Calu3 (cell line): ENCODE data around the gene MICAL3. TPM values are rescaled to one million over a fixed set of nuclear protein-coding genes. Genes with fewer than 3 reads are reported as not detected.

Source experiments
- BruUV-seq: library from RNA; stranded (reverse); fragments of 400-500 nt; replicated peaks from 2 replicates; lab custom pipeline; 2021; lab: Mats Ljungman, UMichigan
- CTCF ChIA-PET: fragments of 300-600 bp; sonication (Branson Sonifier 250); formaldehyde crosslinking; loops from one replicate; lab custom pipeline; 2022; ENCODE audit warnings: antibody characterized with exemption; lab: Charles Lee
- DNase-seq: peaks from one replicate; pipeline ENCODE4 v3.0.0; 2022
- H3K27ac Mint-ChIP-seq: one replicate; pipeline ENCODE4 v1.8.0; 2022; ENCODE audit warnings: mixed read lengths; ENCODE audit not compliant: unreplicated experiment
- H3K27me3 Mint-ChIP-seq: one replicate; pipeline ENCODE4 v1.8.0; 2022; ENCODE audit warnings: mixed read lengths; ENCODE audit not compliant: unreplicated experiment
- H3K36me3 Mint-ChIP-seq: one replicate; pipeline ENCODE4 v1.8.0; 2022; ENCODE audit warnings: mild to moderate bottlenecking, moderate library complexity, mixed read lengths; ENCODE audit not compliant: insufficient read depth, unreplicated experiment
- H3K4me1 Mint-ChIP-seq: one replicate; pipeline ENCODE4 v1.8.0; 2022; ENCODE audit warnings: mild to moderate bottlenecking, low read depth, mixed read lengths; ENCODE audit not compliant: unreplicated experiment
- H3K4me3 Mint-ChIP-seq: one replicate; pipeline ENCODE4 v1.8.0; 2022; ENCODE audit warnings: mild to moderate bottlenecking, low read depth, moderate library complexity, mixed read lengths; ENCODE audit not compliant: unreplicated experiment
- H3K9me3 Mint-ChIP-seq: one replicate; pipeline ENCODE4 v1.8.0; 2022; ENCODE audit warnings: low read depth, mixed read lengths; ENCODE audit not compliant: unreplicated experiment
- intact Hi-C: fragments of 100-400 bp; cut with micrococcal nuclease; formaldehyde crosslinking; loops from one replicate; pipeline ENCODE4 v1.10.0; 2022; ENCODE audit not compliant: unreplicated experiment
- total RNA-seq: library from RNA; stranded (reverse); gene quantifications from 2 replicates; pipeline ENCODE4 v1.2.3, GENCODE V29; 2022
- TF ChIP-seq, protein P1 (sequence below): fragments of 200-600 bp; IDR thresholded peaks from one replicate; pipeline ENCODE4 v1.8.0; 2022; ENCODE audit warnings: antibody characterized with exemption; ENCODE audit not compliant: unreplicated experiment

MICAL3 gene
- total RNA-seq, 1 experiment from 2014 or later, result 60.6 TPM

DNA sequence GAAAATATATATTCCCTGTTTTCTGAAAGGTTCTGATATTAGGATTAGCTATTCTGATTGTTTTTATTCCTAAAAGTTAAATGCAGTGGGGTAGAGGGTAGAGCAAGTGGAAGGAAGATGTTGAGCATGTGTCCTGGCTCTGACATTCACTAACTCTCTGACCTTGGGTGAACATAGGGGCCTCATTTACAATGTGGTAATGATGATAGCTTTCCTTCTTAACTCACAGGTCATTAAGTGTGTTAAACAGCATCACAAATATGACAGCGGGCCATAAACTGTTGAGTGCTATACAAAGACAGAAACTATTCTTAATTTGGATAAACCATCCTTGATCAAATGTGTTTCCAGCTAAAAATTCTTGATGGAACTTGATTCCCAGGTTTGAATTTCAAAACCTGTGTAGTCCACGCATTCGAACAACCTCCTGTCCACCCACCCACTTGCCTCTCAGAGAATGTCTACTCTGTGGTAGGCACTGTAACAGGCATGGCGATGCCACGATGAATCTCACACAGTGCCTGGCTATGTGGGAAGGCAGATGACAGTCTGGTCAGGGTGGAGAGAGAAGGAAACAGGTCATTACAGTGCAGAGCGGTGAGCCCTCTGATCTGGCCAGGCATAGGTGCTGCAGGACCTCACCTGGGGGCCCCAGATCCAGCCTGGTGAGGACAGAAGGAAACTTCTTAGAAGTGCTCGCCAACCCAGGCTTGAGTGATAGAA lies 34.2 kb upstream of the MICAL3 start:
- Mint-ChIP-seq H3K9me3 (peaks cover 3% of the 10 kb centered on the region), H3K27me3 (no peaks in the 10 kb centered on the region), H3K4me1 (peaks cover 61% of the 10 kb centered on the region), H3K36me3 (peaks cover 4% of the 10 kb centered on the region), H3K4me3 (no peak overlapping the region), H3K27ac (peak overlapping the region; percentile 22)
- no TSS peak for BruUV-seq
- no peak for DNase-seq
- TF ChIP-seq, protein P1, sequence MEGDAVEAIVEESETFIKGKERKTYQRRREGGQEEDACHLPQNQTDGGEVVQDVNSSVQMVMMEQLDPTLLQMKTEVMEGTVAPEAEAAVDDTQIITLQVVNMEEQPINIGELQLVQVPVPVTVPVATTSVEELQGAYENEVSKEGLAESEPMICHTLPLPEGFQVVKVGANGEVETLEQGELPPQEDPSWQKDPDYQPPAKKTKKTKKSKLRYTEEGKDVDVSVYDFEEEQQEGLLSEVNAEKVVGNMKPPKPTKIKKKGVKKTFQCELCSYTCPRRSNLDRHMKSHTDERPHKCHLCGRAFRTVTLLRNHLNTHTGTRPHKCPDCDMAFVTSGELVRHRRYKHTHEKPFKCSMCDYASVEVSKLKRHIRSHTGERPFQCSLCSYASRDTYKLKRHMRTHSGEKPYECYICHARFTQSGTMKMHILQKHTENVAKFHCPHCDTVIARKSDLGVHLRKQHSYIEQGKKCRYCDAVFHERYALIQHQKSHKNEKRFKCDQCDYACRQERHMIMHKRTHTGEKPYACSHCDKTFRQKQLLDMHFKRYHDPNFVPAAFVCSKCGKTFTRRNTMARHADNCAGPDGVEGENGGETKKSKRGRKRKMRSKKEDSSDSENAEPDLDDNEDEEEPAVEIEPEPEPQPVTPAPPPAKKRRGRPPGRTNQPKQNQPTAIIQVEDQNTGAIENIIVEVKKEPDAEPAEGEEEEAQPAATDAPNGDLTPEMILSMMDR, result no peak
- intact Hi-C loops, result loop anchor here (5.0 kb wide), 1 partner anchor 36 kb away; the partner anchor contains the start of gene MICAL3
- CTCF ChIA-PET, result interaction anchor here (1.1 to 1.2 kb wide), 2 partner anchors 27 to 35 kb away, joined by 3 to 7 read pairs; no protein-coding TSS in a partner anchor

DNA sequence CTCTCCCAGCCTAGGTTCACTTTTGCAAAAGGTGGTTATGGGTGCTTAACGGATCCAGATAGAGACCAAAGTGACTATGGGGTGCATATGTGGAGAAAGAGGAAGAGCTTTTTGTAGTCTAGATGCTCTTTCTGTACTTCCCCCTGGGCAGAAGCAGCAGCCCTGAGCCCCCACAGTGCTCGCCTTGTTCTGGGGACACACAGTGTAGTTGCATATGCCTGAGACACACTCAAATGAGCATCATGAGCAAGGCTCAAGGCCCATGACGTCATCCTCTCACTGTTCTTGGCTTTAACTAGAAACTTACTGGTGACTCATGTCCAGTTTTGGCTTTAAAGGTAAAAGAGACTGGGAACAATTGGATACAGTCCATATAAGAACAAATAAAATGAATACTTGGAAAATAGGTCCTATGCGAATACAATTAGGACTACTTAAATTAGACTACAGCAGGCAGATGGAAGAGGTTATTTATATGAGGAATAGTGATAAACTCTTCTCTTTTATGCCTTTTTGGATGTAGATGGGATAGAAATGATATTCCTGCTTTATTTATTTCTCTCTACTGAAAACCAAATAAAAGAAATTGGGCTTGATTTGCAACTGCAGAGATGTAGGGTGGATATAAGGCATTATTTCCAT lies 33.3 kb upstream of the MICAL3 start:
- Mint-ChIP-seq H3K4me3 (no peak overlapping the region), H3K9me3 (peaks cover 3% of the 10 kb centered on the region), H3K27ac (peak overlapping the region; percentile 22), H3K27me3 (no peaks in the 10 kb centered on the region), H3K4me1 (peaks cover 56% of the 10 kb centered on the region), H3K36me3 (peaks cover 4% of the 10 kb centered on the region)
- CTCF ChIA-PET, result interaction anchor here (0.6 to 2.0 kb wide), 6 partner anchors 12 to 83 kb away, joined by 3 to 9 read pairs (median 5); no protein-coding TSS in a partner anchor
- TF ChIP-seq, protein P1, result no peak
- intact Hi-C loops, result loop anchor here (2.0 to 5.0 kb wide), 2 partner anchors 25 to 35 kb away; partner anchors contain the start of gene MICAL3
- peak; percentile 72 for DNase-seq
- no TSS peak for BruUV-seq

DNA sequence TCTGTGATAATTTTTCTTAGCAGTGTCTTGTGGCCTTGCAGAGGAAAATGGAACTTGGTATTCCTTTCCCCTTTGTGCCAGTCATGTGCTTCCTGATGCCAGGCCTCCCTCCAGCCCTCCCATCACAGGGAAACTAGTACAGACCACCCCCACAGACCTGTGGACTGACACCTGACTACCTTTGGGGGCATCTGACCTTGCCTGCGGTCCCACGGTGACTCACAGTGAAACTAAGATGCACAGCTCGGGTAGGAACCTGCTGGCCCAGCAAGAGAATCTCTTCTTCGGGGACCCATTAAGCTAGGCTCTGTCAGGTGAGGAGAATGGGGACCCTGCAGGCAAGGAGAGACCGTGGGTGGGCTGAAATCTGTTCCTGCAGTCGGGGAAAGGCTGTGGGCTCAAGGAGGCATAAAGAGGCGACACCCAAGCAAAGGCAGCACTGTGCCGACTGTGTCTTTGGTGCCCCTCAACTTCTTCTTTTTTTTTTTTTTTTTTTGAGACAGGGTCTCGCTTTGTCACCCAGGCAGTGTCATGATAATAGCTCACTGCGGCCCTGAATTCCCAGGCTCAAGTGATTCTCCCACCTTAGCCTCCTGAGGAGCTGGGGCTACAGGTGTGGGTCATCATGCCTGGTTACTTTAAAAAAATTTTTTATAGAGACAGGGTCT lies 32.6 kb upstream of the MICAL3 start:
- BruUV-seq, result TSS peak; percentile 63
- DNase-seq, result peak; percentile 40
- peaks cover 3% of the 10 kb centered on the region for H3K9me3 Mint-ChIP-seq
- peaks cover 4% of the 10 kb centered on the region for H3K36me3 Mint-ChIP-seq
- no peak overlapping the region for H3K4me3 Mint-ChIP-seq
- no peaks in the 10 kb centered on the region for H3K27me3 Mint-ChIP-seq
- peaks cover 51% of the 10 kb centered on the region for H3K4me1 Mint-ChIP-seq
- TF ChIP-seq, protein P1, result no peak
- H3K27ac Mint-ChIP-seq, result peak overlapping the region; percentile 60
- CTCF ChIA-PET, result interaction anchor here (0.6 to 2.0 kb wide), 8 partner anchors 12 to 782 kb away, joined by 3 to 9 read pairs (median 4); no protein-coding TSS in a partner anchor
- intact Hi-C loops, result loop anchor here (2.0 to 5.0 kb wide), 2 partner anchors 24 to 35 kb away; partner anchors contain the start of gene MICAL3

DNA sequence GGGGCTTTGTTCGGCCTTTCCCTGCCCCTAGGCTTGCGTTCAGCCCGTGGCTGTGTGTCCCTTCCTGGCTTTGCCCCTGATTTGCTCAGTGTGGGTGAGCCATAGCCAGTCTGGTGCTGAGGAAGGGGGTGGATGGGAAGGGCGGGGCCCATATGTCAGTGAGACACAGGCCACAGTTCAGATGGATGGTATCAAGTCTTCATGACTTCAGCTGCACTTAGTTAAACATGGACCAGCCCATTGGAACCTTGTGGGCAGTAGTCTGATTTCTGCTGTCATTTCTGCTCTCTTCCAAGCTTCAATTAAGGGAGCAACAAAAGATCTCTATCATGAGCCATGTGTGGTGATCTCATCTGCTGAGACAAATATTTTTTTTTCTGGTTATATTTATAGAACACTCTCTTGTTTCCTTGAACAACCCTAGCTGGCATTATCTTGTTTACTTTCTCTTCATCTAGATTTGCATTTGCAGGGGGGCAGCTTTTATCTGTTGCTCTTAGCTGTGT lies 31.9 kb upstream of the MICAL3 start:
- BruUV-seq, result no TSS peak
- TF ChIP-seq, protein P1, result no peak
- H3K4me3 Mint-ChIP-seq, result no peak overlapping the region
- intact Hi-C loops, result loop anchor here (2.0 to 5.0 kb wide), 2 partner anchors 23 to 34 kb away; partner anchors contain the start of gene MICAL3
- no peaks in the 10 kb centered on the region for H3K27me3 Mint-ChIP-seq
- CTCF ChIA-PET, result interaction anchor here (0.7 to 2.0 kb wide), 4 partner anchors 18 to 781 kb away, joined by 3 to 9 read pairs (median 6); no protein-coding TSS in a partner anchor
- DNase-seq, result peak; percentile 40
- peaks cover 3% of the 10 kb centered on the region for H3K9me3 Mint-ChIP-seq
- peak overlapping the region; percentile 60 for H3K27ac Mint-ChIP-seq
- H3K4me1 Mint-ChIP-seq, result peaks cover 49% of the 10 kb centered on the region
- peaks cover 4% of the 10 kb centered on the region for H3K36me3 Mint-ChIP-seq
